ENCODE results near the gene GID8.
A peak's percentile ranks its signal among the peaks of the same experiment; 100 is the strongest.

- TF ChIP-seq POLR2AphosphoS5 (IDR thresholded peaks at IDR 0.05; ENCODE audit: low read depth, low read length), result 0 out of 2 replicates have a peak, but pooled peaks have one; percentile 20
- TF ChIP-seq TAF1 (IDR thresholded peaks at IDR 0.05; ENCODE audit: borderline replicate concordance, insufficient read depth, low read length), result no peak
- TF ChIP-seq SIN3A (IDR thresholded peaks at IDR 0.05; ENCODE audit: borderline replicate concordance, insufficient read depth, low read length), result peak; percentile 54; the same call in 1 of the 2 replicates
- no peak for TF ChIP-seq REST (IDR thresholded peaks at IDR 0.05; ENCODE audit: insufficient read depth in 1 of 2, low read depth in 2 of 2, low read length in 2 of 2)
- TF ChIP-seq FOXP2 (optimal IDR thresholded peaks at IDR 0.05; ENCODE audit: borderline replicate concordance, extremely low read depth, extremely low read length, insufficient read depth), result peak; percentile 53
Observed at GRCh38 chr20:62929051-62929538, 8.9 kb upstream of the GID8 start.
